H1 (cell line): ENCODE results near the gene DOCK10.

Experiments used
- ATF2 ChIP-seq: IDR thresholded peaks from 2 replicates; pipeline ENCODE4 v1.6.1; 2012; ENCODE audit warnings: low read length, inconsistent platforms
- BACH1 ChIP-seq: IDR thresholded peaks from 2 replicates; pipeline ENCODE4 v1.6.1; 2012; ENCODE audit warnings: low read length, improper control_type of control experiment
- CBX5 ChIP-seq: fragments of 300-800, 300-1000 bp; sonication (generic); IDR thresholded peaks from 2 replicates; pipeline ENCODE4 v1.7.1; 2016; ENCODE audit warnings: antibody characterized with exemption, low read length, low read depth
- CBX8 ChIP-seq: fragments of 300-800, 300-1000 bp; sonication (generic); IDR thresholded peaks from 2 replicates; pipeline ENCODE4 v1.7.1; 2016; ENCODE audit warnings: low read depth, low read length, borderline replicate concordance
- CREB1 ChIP-seq: IDR thresholded peaks from 2 replicates; pipeline ENCODE4 v1.6.1; 2012; ENCODE audit warnings: inconsistent platforms
- CTCF ChIP-seq, 3 experiments: IDR thresholded peaks; 1 replicate in 2 of 3; 2 replicates in 1 of 3; pipeline versions ENCODE4 v1.5.1 to v1.6.1; 2011; ENCODE audit warnings: low read length in 3 of 3, mild to moderate bottlenecking in 3 of 3, inconsistent platforms in 2 of 3, low read depth in 1 of 3, moderate library complexity in 1 of 3; ENCODE audit not compliant: insufficient read depth in 1 of 3; ENCODE audit errors: control extremely low read depth in 1 of 3
- EZH2 ChIP-seq: fragments of 200-600 bp; sonication (generic); IDR thresholded peaks from 2 replicates; pipeline ENCODE4 v1.7.1; 2012; ENCODE audit warnings: low read depth, mild to moderate bottlenecking, moderate library complexity, low read length, inconsistent platforms; ENCODE audit not compliant: severe bottlenecking
- GABPA ChIP-seq: IDR thresholded peaks from 2 replicates; pipeline ENCODE4 v1.6.1; 2011; ENCODE audit warnings: mild to moderate bottlenecking, low read length, moderate library complexity, borderline replicate concordance; ENCODE audit not compliant: insufficient read depth
- JUN ChIP-seq: IDR thresholded peaks from 2 replicates; pipeline ENCODE4 v1.6.1; 2011; ENCODE audit warnings: low read depth, mild to moderate bottlenecking, improper control_type of control experiment, low read length
- POLR2AphosphoS5 ChIP-seq: IDR thresholded peaks from 2 replicates; pipeline ENCODE4 v1.6.1; 2011; ENCODE audit warnings: low read depth, low read length
- ZNF274 ChIP-seq: IDR thresholded peaks from 2 replicates; pipeline ENCODE4 v1.7.0; 2012; ENCODE audit warnings: low read length, borderline replicate concordance; ENCODE audit errors: extremely low read depth

- no peak for TF ChIP-seq CTCF (IDR thresholded peaks at IDR 0.05; ENCODE audit: control extremely low read depth in 1 of 3, insufficient read depth in 1 of 3, low read depth in 1 of 3, low read length in 3 of 3)
- TF ChIP-seq ATF2: no peak
- no peak for TF ChIP-seq GABPA
- no peak for TF ChIP-seq CBX5
- TF ChIP-seq EZH2: no peak
- TF ChIP-seq BACH1: no peak
- TF ChIP-seq CBX8: no peak
- no peak for TF ChIP-seq JUN
- TF ChIP-seq CREB1: no peak
- no peak for TF ChIP-seq ZNF274
- no peak for TF ChIP-seq POLR2AphosphoS5
These were observed 112.1 kb downstream of the DOCK10 start for GRCh38 chr2:224930124-224930523.
